H54 (cell line): ENCODE results near the gene ARHGAP29.

ENCODE experiments used
- DNase-seq: peaks from one replicate; pipeline ENCODE4 v3.0.0; 2011; ENCODE audit warnings: low spot score, mixed read lengths; ENCODE audit not compliant: insufficient read length
- FAIRE-seq: peaks from 3 replicates; lab custom pipeline; 2011; peaks lifted over from hg19 to GRCh38; lab: Jason Lieb, UNC
- POLR2A ChIP-seq: IDR thresholded peaks from 2 replicates; pipeline ENCODE4 v1.6.1; 2011; ENCODE audit warnings: low read depth, mild to moderate bottlenecking, low read length

ARHGAP29 gene

GRCh38 chr1:94254073-94254810 lies 16.9 kb upstream of the ARHGAP29 start:
- DNase-seq = no peak
- no peak for TF ChIP-seq POLR2A
- FAIRE-seq = peak; percentile 88

- no peak for TF ChIP-seq POLR2A
- DNase-seq (no peak), FAIRE-seq (no peak)
Measured at GRCh38 chr1:94253456-94254017, 16.2 kb upstream of the ARHGAP29 start.

- DNase-seq = no peak
- no peak for TF ChIP-seq POLR2A
- no peak for FAIRE-seq
Measured at GRCh38 chr1:94250341-94250740, 13.0 kb upstream of the ARHGAP29 start.

GRCh38 chr1:94248956-94249688 lies 11.7 kb upstream of the ARHGAP29 start:
- DNase-seq (no peak), FAIRE-seq (peak; percentile 33)

GRCh38 chr1:94247138-94248094 lies 10.0 kb upstream of the ARHGAP29 start:
- FAIRE-seq (no peak), DNase-seq (no peak)
- peak; percentile 67 for TF ChIP-seq POLR2A

More at GRCh38 chr1:94248956-94249688, 11.7 kb upstream of the ARHGAP29 start:
- no peak for TF ChIP-seq POLR2A

GRCh38 chr1:94246692-94247137 lies 9.3 kb upstream of the ARHGAP29 start:
- TF ChIP-seq POLR2A = no peak
- FAIRE-seq (peak; percentile 20), DNase-seq (no peak)

- no peak for DNase-seq
- no peak for TF ChIP-seq POLR2A
- peak; percentile 81 for FAIRE-seq
Measured at GRCh38 chr1:94245747-94246438, 8.5 kb upstream of the ARHGAP29 start.

GRCh38 chr1:94244816-94245215 lies 7.4 kb upstream of the ARHGAP29 start:
- FAIRE-seq = peak; percentile 74
- DNase-seq = no peak
- TF ChIP-seq POLR2A = no peak

GRCh38 chr1:94243665-94244064 lies 6.3 kb upstream of the ARHGAP29 start:
- TF ChIP-seq POLR2A = no peak
- peak; percentile 43 for FAIRE-seq
- DNase-seq = no peak

- no peak for TF ChIP-seq POLR2A
- FAIRE-seq (peak; percentile 76), DNase-seq (no peak)
Measured at GRCh38 chr1:94240822-94241221, 3.4 kb upstream of the ARHGAP29 start.

GRCh38 chr1:94239796-94240195 lies 2.4 kb upstream of the ARHGAP29 start:
- TF ChIP-seq POLR2A = no peak
- DNase-seq (peak; percentile 34), FAIRE-seq (peak; percentile 92)

- no peak for TF ChIP-seq POLR2A
- DNase-seq = no peak
- peak; percentile 36 for FAIRE-seq
Measured at GRCh38 chr1:94239051-94239450, 1.7 kb upstream of the ARHGAP29 start.
